HepG2 (cell line): ENCODE data around the gene KRTAP5-10. TPM values are rescaled to one million over a fixed set of nuclear protein-coding genes. Genes with fewer than 3 reads are reported as not detected.
A peak's percentile ranks its signal among the peaks of the same experiment; 100 is the strongest.

ENCODE experiments used
- AGO2 ChIP-seq: fragments of 200-400 bp; formaldehyde crosslinking; optimal IDR thresholded peaks from 2 replicates; pipeline ENCODE3; 2017; ENCODE audit warnings: mild to moderate bottlenecking, low read depth, low read length, moderate library complexity
- AKNA ChIP-seq: sonication (generic); formaldehyde crosslinking; IDR thresholded peaks from 2 replicates; pipeline ENCODE4 v1.4.0; 2020; ENCODE audit warnings: missing genetic modification reagents, borderline replicate concordance
- FOSL1 ChIP-seq: sonication (generic); formaldehyde crosslinking; IDR thresholded peaks from 2 replicates; pipeline ENCODE4 v1.9.0; 2021; ENCODE audit warnings: missing genetic modification reagents, borderline replicate concordance
- HHEX ChIP-seq: IDR thresholded peaks from 2 replicates; pipeline ENCODE4 v1.6.1; 2016; ENCODE audit warnings: control low read depth
- HMGXB4 ChIP-seq, 2 experiments: sonication (generic) in 1 of 2; formaldehyde crosslinking in 1 of 2; IDR thresholded peaks; 2 replicates each; pipeline versions ENCODE4 v1.4.0 to v1.6.1; 2018 to 2020; ENCODE audit warnings: missing genetic modification reagents in 2 of 2, borderline replicate concordance in 1 of 2, low read depth in 1 of 2, mild to moderate bottlenecking in 1 of 2, missing biosample characterization in 1 of 2
- MXI1 ChIP-seq: IDR thresholded peaks from 3 replicates; pipeline ENCODE4 v1.6.1; 2012; ENCODE audit warnings: low read depth, low read length, inconsistent platforms, borderline replicate concordance
- PCBP2 ChIP-seq: fragments of 200-400 bp; formaldehyde crosslinking; optimal IDR thresholded peaks from 2 replicates; pipeline ENCODE3; 2018; ENCODE audit warnings: low read length, low read depth; ENCODE audit not compliant: poor library complexity, severe bottlenecking
- PRMT3 ChIP-seq: sonication (generic); formaldehyde crosslinking; IDR thresholded peaks from 2 replicates; pipeline ENCODE4 v1.8.1; 2022; ENCODE audit warnings: low read depth, mild to moderate bottlenecking, moderate library complexity, missing genetic modification reagents, borderline replicate concordance
- SMARCC2 ChIP-seq: fragments of 450-650 bp; IDR thresholded peaks from 2 replicates; pipeline ENCODE4 v1.6.1; 2017; ENCODE audit warnings: antibody characterized with exemption, mild to moderate bottlenecking
- SSRP1 ChIP-seq: IDR thresholded peaks from 2 replicates; pipeline ENCODE4 v1.6.1; 2016; ENCODE audit warnings: control low read depth
- TEAD3 ChIP-seq: optimal IDR thresholded peaks from 2 replicates; pipeline ENCODE3; 2016; ENCODE audit warnings: borderline replicate concordance
- XRCC5 ChIP-seq: fragments of 200-400 bp; formaldehyde crosslinking; optimal IDR thresholded peaks from 2 replicates; pipeline ENCODE3; 2017; ENCODE audit warnings: mild to moderate bottlenecking, low read length
- ZMAT3 ChIP-seq: sonication (generic); formaldehyde crosslinking; conservative IDR thresholded peaks from 2 replicates; pipeline ENCODE4 v1.7.0; 2021; ENCODE audit warnings: missing genetic modification reagents
- ZMYM4 ChIP-seq: sonication (generic); formaldehyde crosslinking; IDR thresholded peaks from 2 replicates; pipeline ENCODE4 v1.8.1; 2023; ENCODE audit warnings: mild to moderate bottlenecking, missing genetic modification reagents
- ZNF253 ChIP-seq: sonication (generic); formaldehyde crosslinking; IDR thresholded peaks from 2 replicates; pipeline ENCODE4 v1.8.0; 2022; ENCODE audit warnings: mild to moderate bottlenecking, missing genetic modification reagents, borderline replicate concordance
- ZNF30 ChIP-seq: sonication (generic); formaldehyde crosslinking; IDR thresholded peaks from 2 replicates; pipeline ENCODE4 v1.5.0; 2020; ENCODE audit warnings: mild to moderate bottlenecking, missing genetic modification reagents
- ZNF367 ChIP-seq: sonication (generic); formaldehyde crosslinking; IDR thresholded peaks from 2 replicates; pipeline ENCODE4 v1.4.0; 2020; ENCODE audit warnings: missing genetic modification reagents, borderline replicate concordance
- ZNF501 ChIP-seq: sonication (generic); formaldehyde crosslinking; IDR thresholded peaks from 2 replicates; pipeline ENCODE4 v1.5.1; 2020; ENCODE audit warnings: mild to moderate bottlenecking, moderate library complexity, missing genetic modification reagents
- ZNF598 ChIP-seq: sonication (generic); formaldehyde crosslinking; IDR thresholded peaks from 2 replicates; pipeline ENCODE4 v1.5.1; 2020; ENCODE audit warnings: mild to moderate bottlenecking, missing genetic modification reagents, borderline replicate concordance
- ZNF605 ChIP-seq: sonication (generic); formaldehyde crosslinking; IDR thresholded peaks from 2 replicates; pipeline ENCODE4 v1.8.0; 2022; ENCODE audit warnings: mild to moderate bottlenecking, missing genetic modification reagents
- ZNF652 ChIP-seq: IDR thresholded peaks from 2 replicates; pipeline ENCODE4 v1.6.1; 2016; ENCODE audit warnings: low read depth, borderline replicate concordance
- polyA plus RNA-seq, 8 experiments: library from polyadenylated mRNA; depleted of rRNA in 3 of 8; stranded (reverse) in 7 of 8; unstranded in 1 of 8; fragments of >200 nt; fragmentation: Illumina TruSeq in 4 of 8; extraction: Trizol in 4 of 8; gene quantifications; 2 replicates each; pipeline versions ENCODE4 v1.2.1 to v1.2.3, GENCODE V29; 2011 to 2016; ENCODE audit warnings: low read depth in 4 of 8, missing spikeins in 1 of 8, mixed read lengths in 1 of 8; ENCODE audit not compliant: insufficient read depth in 1 of 8
- total RNA-seq, 5 experiments: library from RNA; depleted of rRNA; stranded (reverse); fragments of >200 nt; fragmentation: Illumina TruSeq; extraction: Trizol; gene quantifications; 2 replicates each; pipeline ENCODE4 v1.2.3, GENCODE V29; 2016; ENCODE audit warnings: low read depth in 1 of 5
- TF ChIP-seq, protein P1 (sequence below): IDR thresholded peaks from 2 replicates; pipeline ENCODE4 v1.6.1; 2016; ENCODE audit warnings: control low read depth

Gene KRTAP5-10
- total and polyA plus RNA-seq, 2 of the 13 experiments (the other 11 are each of a cell fraction or from before 2014, with no cell fraction given): not detected

- TF ChIP-seq AKNA (CRISPR knock-in tag): no peak
- no peak for TF ChIP-seq FOSL1 (CRISPR knock-in tag)
- no peak for TF ChIP-seq AGO2
- no peak for TF ChIP-seq MXI1
- TF ChIP-seq ZNF30: no peak
- no peak for TF ChIP-seq ZNF253 (CRISPR knock-in tag)
- TF ChIP-seq ZNF501 (CRISPR knock-in tag): peak; percentile 54; the same call in 1 of the 2 replicates
- TF ChIP-seq SMARCC2: no peak
- peak; percentile 78 for TF ChIP-seq ZNF605
- no peak for TF ChIP-seq PRMT3 (CRISPR knock-in tag)
- TF ChIP-seq SSRP1 (CRISPR knock-in tag): no peak
- TF ChIP-seq HMGXB4 (CRISPR knock-in tag; IDR thresholded peaks at IDR 0.05; ENCODE audit: borderline replicate concordance in 1 of 2, low read depth in 1 of 2): peak; percentile 45 to 66; a peak in 2 of 4 replicates
- TF ChIP-seq ZNF598 (CRISPR knock-in tag): no peak
- TF ChIP-seq PCBP2: no peak
- no peak for TF ChIP-seq ZNF652 (CRISPR knock-in tag)
- 0 out of 2 replicates have a peak, but pooled peaks have one; percentile 34 for TF ChIP-seq ZMAT3 (CRISPR knock-in tag)
- no peak for TF ChIP-seq ZNF367 (CRISPR knock-in tag)
- 0 out of 2 replicates have a peak, but pooled peaks have one; percentile 18 for TF ChIP-seq ZMYM4 (CRISPR knock-in tag)
- TF ChIP-seq, protein P1, sequence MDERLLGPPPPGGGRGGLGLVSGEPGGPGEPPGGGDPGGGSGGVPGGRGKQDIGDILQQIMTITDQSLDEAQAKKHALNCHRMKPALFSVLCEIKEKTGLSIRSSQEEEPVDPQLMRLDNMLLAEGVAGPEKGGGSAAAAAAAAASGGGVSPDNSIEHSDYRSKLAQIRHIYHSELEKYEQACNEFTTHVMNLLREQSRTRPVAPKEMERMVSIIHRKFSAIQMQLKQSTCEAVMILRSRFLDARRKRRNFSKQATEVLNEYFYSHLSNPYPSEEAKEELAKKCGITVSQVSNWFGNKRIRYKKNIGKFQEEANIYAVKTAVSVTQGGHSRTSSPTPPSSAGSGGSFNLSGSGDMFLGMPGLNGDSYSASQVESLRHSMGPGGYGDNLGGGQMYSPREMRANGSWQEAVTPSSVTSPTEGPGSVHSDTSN (CRISPR knock-in tag): no peak
- no peak for TF ChIP-seq TEAD3
- TF ChIP-seq HHEX (CRISPR knock-in tag): no peak
- TF ChIP-seq XRCC5: peak; percentile 43
These were observed 15.0 kb downstream of the KRTAP5-10 start (continued) for GRCh38 chr11:71580057-71581003.
